NT2/D1 (cell line): ENCODE results near the gene MACROD1.

Experiments used
- SUZ12 ChIP-seq: IDR thresholded peaks from 2 replicates; pipeline ENCODE4 v1.6.1; 2011; ENCODE audit not compliant: insufficient read length, insufficient read depth; ENCODE audit errors: extremely low read depth
- YY1 ChIP-seq: IDR thresholded peaks from 2 replicates; pipeline ENCODE4 v1.6.1; 2011; ENCODE audit not compliant: insufficient read length, insufficient read depth
- ZNF274 ChIP-seq: IDR thresholded peaks from 2 replicates; pipeline ENCODE4 v1.6.1; 2011; ENCODE audit warnings: mild to moderate bottlenecking, low read depth, low read length

DNA sequence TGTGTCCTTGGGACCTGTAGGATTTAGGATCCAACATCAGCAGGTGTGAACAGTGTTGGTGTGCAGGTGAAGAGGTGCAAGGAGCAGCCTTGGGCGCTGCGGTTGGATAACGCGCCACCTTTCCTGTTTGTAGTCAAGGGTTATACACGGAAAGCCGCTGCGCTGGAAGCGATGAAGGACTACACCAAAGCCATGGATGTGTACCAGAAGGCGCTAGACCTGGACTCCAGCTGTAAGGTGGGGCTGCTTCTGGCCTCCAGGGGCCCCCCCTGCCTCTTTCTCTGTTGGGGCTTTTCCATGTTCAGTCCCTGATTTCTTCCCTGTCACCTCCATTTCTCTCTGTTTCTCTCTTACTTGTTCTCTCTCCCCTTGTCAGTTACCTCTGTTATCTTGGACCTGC, 37.1 kb upstream of the MACROD1 start:
- TF ChIP-seq YY1 (no peak), ZNF274 (no peak), SUZ12 (no peak)
